MM.1S (cell line): ENCODE results near the gene STK10.

Source experiments
- DNase-seq: peaks from one replicate; pipeline ENCODE4 v3.0.0-alpha.2; 2015
- H2AFZ ChIP-seq: fragments of 300-600 bp; sonication (generic); 2 replicates; pipeline ENCODE4 v1.6.0; 2016; ENCODE audit warnings: antibody characterized with exemption, low read length
- H3F3A ChIP-seq: fragments of 300-600 bp; sonication (generic); 2 replicates; pipeline ENCODE4 v1.6.1; 2016; ENCODE audit warnings: mild to moderate bottlenecking, antibody characterized with exemption, low read length, moderate library complexity, mixed read lengths; ENCODE audit not compliant: insufficient read depth
- H3K27ac ChIP-seq: fragments of 300-600 bp; sonication (generic); 2 replicates; pipeline ENCODE4 v1.5.1; 2016; ENCODE audit warnings: mild to moderate bottlenecking, low read length
- H3K27me3 ChIP-seq: fragments of 300-600 bp; sonication (generic); replicated peaks from 2 replicates; pipeline ENCODE4 v1.6.0; 2016; ENCODE audit warnings: low read length; ENCODE audit not compliant: insufficient read depth
- H3K36me3 ChIP-seq: fragments of 300-600 bp; sonication (generic); replicated peaks from 2 replicates; pipeline ENCODE4 v1.6.1; 2016; ENCODE audit warnings: mild to moderate bottlenecking, low read length, mixed read lengths; ENCODE audit not compliant: insufficient read depth
- H3K4me1 ChIP-seq: fragments of 300-600 bp; sonication (generic); 2 replicates; pipeline ENCODE4 v1.6.1; 2016; ENCODE audit warnings: low read length, mixed read lengths
- H3K4me2 ChIP-seq: fragments of 300-600 bp; sonication (generic); 2 replicates; pipeline ENCODE4 v1.6.0; 2016; ENCODE audit warnings: low read depth, low read length
- H3K4me3 ChIP-seq: fragments of 300-600 bp; sonication (generic); 2 replicates; pipeline ENCODE4 v1.5.1; 2016; ENCODE audit warnings: low read length, mixed read lengths
- H3K79me2 ChIP-seq: fragments of 300-600 bp; sonication (generic); 2 replicates; pipeline ENCODE4 v1.6.1; 2016; ENCODE audit warnings: mixed run types, low read length, mixed read lengths
- H3K9ac ChIP-seq: fragments of 300-600 bp; sonication (generic); 2 replicates; pipeline ENCODE4 v1.6.1; 2016; ENCODE audit warnings: low read length, mixed read lengths
- H3K9me2 ChIP-seq: fragments of 300-600 bp; sonication (generic); replicated peaks from 2 replicates; pipeline ENCODE4 v1.6.1; 2016; ENCODE audit warnings: mild to moderate bottlenecking, low read length, mixed read lengths; ENCODE audit not compliant: insufficient read depth
- H3K9me3 ChIP-seq: fragments of 300-600 bp; sonication (generic); replicated peaks from 2 replicates; pipeline ENCODE4 v1.6.1; 2016; ENCODE audit warnings: mild to moderate bottlenecking, low read length, mixed read lengths; ENCODE audit not compliant: insufficient read depth
- H4K20me1 ChIP-seq: fragments of 300-600 bp; sonication (generic); 2 replicates; pipeline ENCODE4 v1.6.1; 2016; ENCODE audit warnings: mild to moderate bottlenecking, low read length, moderate library complexity, mixed read lengths; ENCODE audit not compliant: insufficient read depth
- EZH2 ChIP-seq: fragments of 300-600 bp; sonication (generic); optimal IDR thresholded peaks from 2 replicates; pipeline ENCODE3; 2017; ENCODE audit warnings: low read depth, mild to moderate bottlenecking, antibody characterized with exemption, low read length, mixed read lengths

Gene STK10

GRCh38 chr5:171992305-171992704 lies 195.7 kb downstream of the STK10 start:
- Histone ChIP-seq H3F3A (no peaks in the 10 kb centered on the region), H3K4me2 (no peak overlapping the region), H3K27ac (no peak overlapping the region), H2AFZ (no peak overlapping the region), H3K9me2 (no peaks in the 10 kb centered on the region), H3K9me3 (no peaks in the 10 kb centered on the region), H3K27me3 (no peaks in the 10 kb centered on the region), H3K4me1 (no peaks in the 10 kb centered on the region), H3K79me2 (peaks cover 88% of the 10 kb centered on the region), H3K4me3 (no peak overlapping the region), H4K20me1 (peaks cover 7% of the 10 kb centered on the region; the same call in 1 of the 2 replicates), H3K36me3 (no peaks in the 10 kb centered on the region; the same call in 1 of the 2 replicates), H3K9ac (no peak overlapping the region)
- TF ChIP-seq EZH2, result no peak
- no peak for DNase-seq
